ENCODE data around the gene HLCS. TPM values are rescaled to one million over a fixed set of nuclear protein-coding genes. Genes with fewer than 3 reads are reported as not detected.
A peak's percentile ranks its signal among the peaks of the same experiment; 100 is the strongest.

HLCS gene
- total RNA-seq, 1 donor from 2014 or later, result 14.8 TPM

- Mint-ChIP-seq H3K27ac (no peak overlapping the region), H3K4me3 (no peak overlapping the region), H3K9me3 (no peaks in the 10 kb centered on the region), H3K4me1 (ENCODE audit: unreplicated experiment) (peaks cover 49% of the 10 kb centered on the region), H3K27me3 (peaks cover 21% of the 10 kb centered on the region), H3K36me3 (no peaks in the 10 kb centered on the region)
- TF ChIP-seq CTCF (conservative IDR thresholded peaks at IDR 0.05), result no peak
- no peak for DNase-seq (ENCODE audit: extremely low spot score, unreplicated experiment)
Observed at GRCh38 chr21:36753556-36753955, 212.9 kb downstream of the HLCS start.

GRCh38 chr21:36751383-36751782 is 215.1 kb downstream of the HLCS start:
- DNase-seq (ENCODE audit: extremely low spot score, unreplicated experiment), result no peak
- Mint-ChIP-seq H3K27me3 (peaks cover 35% of the 10 kb centered on the region), H3K4me3 (no peak overlapping the region), H3K9me3 (no peaks in the 10 kb centered on the region), H3K27ac (no peak overlapping the region), H3K4me1 (ENCODE audit: unreplicated experiment) (peaks cover 54% of the 10 kb centered on the region), H3K36me3 (no peaks in the 10 kb centered on the region)
- no peak for TF ChIP-seq CTCF (conservative IDR thresholded peaks at IDR 0.05)

- no peak for DNase-seq (ENCODE audit: extremely low spot score, unreplicated experiment)
- peaks cover 40% of the 10 kb centered on the region for H3K27me3 Mint-ChIP-seq
- TF ChIP-seq CTCF (conservative IDR thresholded peaks at IDR 0.05), result no peak
- peak overlapping the region; percentile 64 for H3K4me3 Mint-ChIP-seq
- no peaks in the 10 kb centered on the region for H3K9me3 Mint-ChIP-seq
- no peaks in the 10 kb centered on the region for H3K36me3 Mint-ChIP-seq
- peak overlapping the region; percentile 84 for H3K27ac Mint-ChIP-seq
- peaks cover 55% of the 10 kb centered on the region for H3K4me1 Mint-ChIP-seq (ENCODE audit: unreplicated experiment)
Observed at GRCh38 chr21:36750576-36750959, 215.9 kb downstream of the HLCS start.

DNA sequence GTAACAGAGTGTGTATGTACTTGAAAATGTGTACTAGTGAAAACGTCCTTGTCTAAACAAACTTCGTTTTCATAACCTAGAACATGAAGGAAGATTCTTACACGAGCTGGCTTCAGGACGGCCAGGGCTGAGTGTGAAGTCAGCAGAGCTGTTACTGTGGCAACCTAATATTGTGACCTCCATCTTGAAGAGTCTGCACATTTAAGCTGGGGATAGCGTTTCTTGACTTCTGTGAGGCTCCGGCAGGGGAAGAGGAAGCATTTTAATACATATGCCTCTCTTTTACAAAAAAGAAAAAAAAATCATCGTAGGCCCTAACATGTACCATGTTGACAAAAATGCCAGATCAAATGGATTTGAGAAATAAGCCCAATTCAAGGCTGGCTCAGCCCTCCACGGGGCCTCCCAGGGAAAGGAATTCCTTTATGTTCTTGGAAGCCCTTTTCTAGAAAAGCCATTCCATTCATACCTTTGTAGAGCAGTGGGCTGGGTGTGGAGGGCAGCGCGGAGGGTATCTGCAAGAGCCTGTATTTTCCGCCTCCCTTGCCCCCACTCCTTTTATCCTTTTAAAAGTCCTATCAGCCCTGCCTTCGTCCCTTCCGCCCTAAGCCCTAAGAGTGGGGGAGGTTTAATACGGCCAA is 216.4 kb downstream of the HLCS start:
- H3K4me3 Mint-ChIP-seq, result peak overlapping the region; percentile 64
- peak overlapping the region; percentile 84 for H3K27ac Mint-ChIP-seq
- DNase-seq (ENCODE audit: extremely low spot score, unreplicated experiment), result no peak
- no peak for TF ChIP-seq CTCF (conservative IDR thresholded peaks at IDR 0.05)
- H3K36me3 Mint-ChIP-seq, result no peaks in the 10 kb centered on the region
- H3K4me1 Mint-ChIP-seq (ENCODE audit: unreplicated experiment), result peaks cover 56% of the 10 kb centered on the region
- H3K9me3 Mint-ChIP-seq, result no peaks in the 10 kb centered on the region
- H3K27me3 Mint-ChIP-seq, result peaks cover 45% of the 10 kb centered on the region

DNA sequence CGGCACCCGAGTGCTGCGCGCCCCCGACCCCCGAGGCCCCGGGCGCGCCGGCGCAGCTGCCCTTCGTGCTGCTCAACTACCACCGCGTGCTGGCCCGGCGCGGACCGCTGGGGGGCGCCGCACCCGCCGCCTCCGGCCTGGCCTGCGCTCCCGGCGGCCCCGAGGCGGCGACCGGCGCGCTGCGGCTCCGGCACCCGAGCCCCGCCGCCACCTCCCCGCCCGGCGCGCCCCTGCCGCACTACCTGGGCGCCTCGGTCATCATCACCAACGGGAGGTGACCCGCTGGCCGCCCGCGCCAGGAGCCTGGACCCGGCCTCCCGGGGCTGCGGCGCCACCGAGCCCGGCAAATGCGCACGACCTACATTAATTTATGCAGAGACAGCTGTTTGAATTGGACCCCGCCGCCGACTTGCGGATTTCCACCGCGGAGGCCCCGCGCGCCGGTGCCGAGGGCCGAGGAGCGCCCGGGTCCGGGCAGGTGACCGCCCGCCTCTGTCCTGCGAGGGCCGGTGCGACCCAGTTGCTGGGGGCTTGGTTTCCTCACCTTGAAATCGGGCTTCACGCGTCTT is 218.6 kb downstream of the HLCS start:
- Mint-ChIP-seq H3K4me1 (ENCODE audit: unreplicated experiment) (peaks cover 53% of the 10 kb centered on the region), H3K27ac (no peak overlapping the region), H3K27me3 (peaks cover 62% of the 10 kb centered on the region), H3K9me3 (no peaks in the 10 kb centered on the region), H3K4me3 (peak overlapping the region; percentile 83), H3K36me3 (no peaks in the 10 kb centered on the region)
- peak; percentile 48 for TF ChIP-seq CTCF (conservative IDR thresholded peaks at IDR 0.05)
- DNase-seq (ENCODE audit: extremely low spot score, unreplicated experiment), result peak; percentile 88

All from type B pancreatic cell (in vitro differentiated cells).